GM23338 (cell line): ENCODE results near the gene ZNF12. TPM values are rescaled to one million over a fixed set of nuclear protein-coding genes. Genes with fewer than 3 reads are reported as not detected.
"Not testable (repeated sequence)": the region's sequence is repeated elsewhere in the genome, so short reads cannot be mapped to it uniquely, and the experiment has no call there.

Experiments used
- ATAC-seq: fragments of 200-7000 bp; cut with Tn5 transposase; 3 replicates; pipeline ENCODE4 v1.9.1; 2020
- DNase-seq: peaks from one replicate; pipeline ENCODE4 v3.0.0-alpha.2; 2015; ENCODE audit warnings: low spot score
- H2AFZ ChIP-seq: fragments of 200-600 bp; sonication (generic); 2 replicates; pipeline ENCODE4 v1.8.0; 2016; ENCODE audit warnings: antibody characterized with exemption, mild to moderate bottlenecking, moderate library complexity
- H3F3A ChIP-seq: fragments of 200-600 bp; sonication (generic); replicated peaks from 2 replicates; pipeline ENCODE4 v1.8.0; 2017; ENCODE audit warnings: antibody characterized with exemption, mixed run types, low read depth
- H3K27ac ChIP-seq: fragments of 200-600 bp; sonication (generic); 2 replicates; pipeline ENCODE4 v1.6.1; 2016; ENCODE audit warnings: low read depth
- H3K27me3 ChIP-seq: fragments of 200-600 bp; sonication (generic); 2 replicates; pipeline ENCODE4 v1.8.0; 2016; ENCODE audit warnings: mild to moderate bottlenecking, mixed run types, moderate library complexity; ENCODE audit not compliant: insufficient read depth
- H3K36me3 ChIP-seq: fragments of 200-600 bp; sonication (generic); 2 replicates; pipeline ENCODE4 v1.8.0; 2016; ENCODE audit warnings: mild to moderate bottlenecking; ENCODE audit not compliant: insufficient read depth
- H3K4me1 ChIP-seq: fragments of 200-600 bp; sonication (generic); 2 replicates; pipeline ENCODE4 v1.8.0; 2016; ENCODE audit warnings: mild to moderate bottlenecking, moderate library complexity; ENCODE audit not compliant: insufficient read depth
- H3K4me2 ChIP-seq: fragments of 200-600 bp; sonication (generic); 2 replicates; pipeline ENCODE4 v1.7.1; 2017; ENCODE audit warnings: mixed run types
- H3K4me3 ChIP-seq: fragments of 200-600 bp; sonication (generic); 2 replicates; pipeline ENCODE4 v1.6.1; 2016; ENCODE audit warnings: mixed run types
- H3K79me2 ChIP-seq: fragments of 200-600 bp; sonication (generic); replicated peaks from 2 replicates; pipeline ENCODE4 v1.8.0; 2017; ENCODE audit warnings: mild to moderate bottlenecking; ENCODE audit not compliant: insufficient read depth
- H3K9me2 ChIP-seq: fragments of 200-600 bp; sonication (generic); 2 replicates; pipeline ENCODE4 v1.8.0; 2017; ENCODE audit not compliant: insufficient read depth
- H4K20me1 ChIP-seq: fragments of 200-600 bp; sonication (generic); replicated peaks from 2 replicates; pipeline ENCODE4 v1.8.0; 2017; ENCODE audit warnings: mild to moderate bottlenecking; ENCODE audit not compliant: insufficient read depth
- H3K27ac Mint-ChIP-seq: 2 replicates; pipeline ENCODE4 v1.8.0; 2020; ENCODE audit warnings: inconsistent platforms, mild to moderate bottlenecking, moderate library complexity, mixed read lengths
- H3K27me3 Mint-ChIP-seq: 3 replicates; pipeline ENCODE4 v1.8.0; 2022; ENCODE audit warnings: low read depth, mild to moderate bottlenecking, moderate library complexity, mixed read lengths, inconsistent platforms; ENCODE audit not compliant: insufficient read depth, poor library complexity
- H3K36me3 Mint-ChIP-seq: 3 replicates; pipeline ENCODE4 v1.8.0; 2021; ENCODE audit warnings: low read depth, mild to moderate bottlenecking, inconsistent platforms, moderate library complexity, mixed read lengths
- H3K4me1 Mint-ChIP-seq: 3 replicates; pipeline ENCODE4 v1.8.0; 2020; ENCODE audit warnings: mild to moderate bottlenecking, inconsistent platforms, mixed read lengths
- H3K4me3 Mint-ChIP-seq: 3 replicates; pipeline ENCODE4 v1.8.0; 2021; ENCODE audit warnings: moderate library complexity, mild to moderate bottlenecking, inconsistent platforms, mixed read lengths
- H3K9me3 Mint-ChIP-seq: 3 replicates; pipeline ENCODE4 v1.8.0; 2020; ENCODE audit warnings: moderate library complexity, mild to moderate bottlenecking, inconsistent platforms, mixed read lengths
- polyA plus RNA-seq: library from polyadenylated mRNA; unstranded; fragments of >200 nt; fragmentation: Nextera tagmentation; extraction: Ambion mirVana; gene quantifications from 2 replicates; pipeline ENCODE4 v1.2.1, GENCODE V29; 2016
- total RNA-seq: library from RNA; depleted of rRNA; stranded (reverse); fragments of >200 nt; shearing (Covaris generic); gene quantifications from 2 replicates; pipeline ENCODE4 v1.2.3, GENCODE V29; 2014

The ZNF12 gene
- total and polyA plus RNA-seq, 2 experiments from 2014 or later: 9.6 to 17.8 TPM

DNA sequence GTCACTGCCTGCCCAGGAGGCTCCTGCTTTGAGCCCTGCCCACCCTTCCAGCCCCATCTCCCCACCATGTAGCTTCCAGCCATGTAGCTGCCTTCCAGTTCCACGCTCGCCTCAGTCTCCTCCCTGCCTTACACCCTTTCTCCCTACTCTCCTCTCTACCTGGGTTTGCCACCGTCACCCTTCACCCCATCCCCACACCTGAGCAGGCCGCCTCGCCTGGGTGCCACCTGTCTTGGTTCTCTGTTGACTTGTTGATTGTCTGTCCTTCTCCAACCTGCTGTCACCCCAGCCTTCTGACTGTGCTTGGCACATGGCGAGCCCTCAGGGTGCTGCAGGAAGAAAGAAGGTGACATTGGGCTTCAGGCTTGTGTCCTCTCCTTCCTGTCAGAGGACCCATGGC, 43.4 kb upstream of the ZNF12 start:
- not testable (repeated sequence) for DNase-seq, H3K4me1 Mint-ChIP-seq, H3K27me3 ChIP-seq, H3K27ac ChIP-seq, H3K27ac Mint-ChIP-seq, H3K27me3 Mint-ChIP-seq, H4K20me1 ChIP-seq, H3K9me3 Mint-ChIP-seq, H3K4me3 Mint-ChIP-seq, H3K9me2 ChIP-seq, H3K36me3 ChIP-seq, H3K4me2 ChIP-seq, H3K4me1 ChIP-seq, H3K4me3 ChIP-seq, H3F3A ChIP-seq, ATAC-seq, H2AFZ ChIP-seq, H3K79me2 ChIP-seq, H3K36me3 Mint-ChIP-seq

DNA sequence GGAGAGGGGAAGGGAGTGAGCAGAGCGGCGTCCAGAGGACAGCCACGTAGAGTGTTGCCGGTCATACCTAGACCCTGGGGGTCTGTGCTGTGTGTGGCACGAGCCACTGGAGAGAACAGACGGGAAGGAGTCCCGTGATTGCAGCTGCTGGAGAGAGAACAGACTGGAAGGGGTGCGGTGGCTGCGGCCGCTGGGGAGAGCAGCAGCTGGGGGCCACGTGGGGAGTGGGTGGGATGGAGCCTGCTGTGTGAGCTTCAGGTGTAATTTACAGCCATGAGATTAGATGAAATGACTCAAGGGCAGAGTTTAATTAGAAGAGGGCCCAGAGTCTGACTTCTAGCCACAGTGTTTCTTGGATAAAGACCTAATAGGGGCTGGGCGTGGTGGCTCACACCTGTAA, 42.6 kb upstream of the ZNF12 start:
- H2AFZ ChIP-seq, H3K36me3 ChIP-seq, H3K9me2 ChIP-seq, H3K27me3 Mint-ChIP-seq, H3K4me1 ChIP-seq, H3K27ac Mint-ChIP-seq, H3K27ac ChIP-seq, H3K4me3 Mint-ChIP-seq, H3K4me2 ChIP-seq, H3K4me3 ChIP-seq, H3K27me3 ChIP-seq, DNase-seq, H4K20me1 ChIP-seq, H3F3A ChIP-seq, ATAC-seq, H3K79me2 ChIP-seq, H3K9me3 Mint-ChIP-seq, H3K4me1 Mint-ChIP-seq: not testable (repeated sequence)
- peaks cover 13% of the 10 kb centered on the region for H3K36me3 Mint-ChIP-seq

DNA sequence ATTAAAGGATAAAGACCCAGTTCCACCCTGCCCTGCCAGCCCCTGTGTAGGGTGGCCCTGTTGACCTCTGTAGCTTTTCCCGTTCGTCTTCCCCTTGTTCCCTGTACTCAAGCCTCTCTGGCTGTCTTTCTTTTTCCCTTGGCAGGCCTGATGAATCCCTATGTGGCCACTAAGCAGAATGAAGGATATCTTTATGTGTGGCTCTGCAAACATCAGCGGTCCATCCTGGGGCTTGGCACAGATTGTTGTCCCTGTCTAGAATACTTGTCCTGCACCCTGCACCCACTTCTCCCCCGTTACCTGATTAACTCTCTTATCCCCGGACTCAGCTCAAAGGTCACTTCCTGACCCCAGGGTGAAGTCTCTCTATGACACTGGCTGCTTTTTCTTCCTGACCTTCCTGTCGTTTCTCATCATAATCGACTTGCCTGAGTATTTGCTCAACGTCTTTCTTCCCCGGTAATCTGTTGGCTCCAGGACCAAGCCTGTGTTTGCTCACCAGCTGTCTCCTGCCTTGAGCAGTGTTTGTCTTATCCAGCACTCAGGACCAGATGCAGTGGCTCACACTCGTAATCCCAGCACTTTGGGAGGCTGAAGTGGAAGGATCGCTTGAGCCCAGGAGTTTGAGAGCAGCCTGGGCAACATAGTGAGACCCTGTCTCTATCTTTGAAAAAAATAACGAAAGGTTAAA, 37.8 kb upstream of the ZNF12 start:
- H3K4me3 ChIP-seq, H3K27ac Mint-ChIP-seq, H4K20me1 ChIP-seq, H3K27me3 Mint-ChIP-seq, ATAC-seq, H3K27ac ChIP-seq, H3K27me3 ChIP-seq, H3K4me2 ChIP-seq, DNase-seq, H3K4me1 Mint-ChIP-seq, H3K4me3 Mint-ChIP-seq, H3K9me3 Mint-ChIP-seq, H3F3A ChIP-seq, H3K36me3 ChIP-seq, H2AFZ ChIP-seq, H3K9me2 ChIP-seq, H3K79me2 ChIP-seq, H3K4me1 ChIP-seq: not testable (repeated sequence)
- peaks cover 31% of the 10 kb centered on the region for H3K36me3 Mint-ChIP-seq

DNA sequence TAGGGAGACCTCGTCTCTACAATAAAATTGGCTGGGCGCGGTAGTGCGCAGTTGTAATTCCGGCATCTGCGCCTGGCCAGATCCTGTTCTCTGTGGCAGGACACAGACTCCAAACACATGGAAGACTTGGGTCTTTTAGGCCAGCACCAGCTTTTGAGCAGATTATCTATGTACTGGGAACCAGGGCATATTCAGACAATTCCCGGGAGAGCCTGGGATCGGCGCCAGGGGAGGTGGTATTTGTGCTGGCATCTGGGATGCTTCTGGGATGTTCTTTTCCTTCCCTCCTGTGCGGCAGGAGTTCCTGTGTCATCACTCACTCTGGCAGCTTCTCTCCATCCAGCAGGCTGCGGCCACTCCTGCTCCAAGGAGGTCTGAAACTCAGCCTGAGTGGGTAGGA, 31.7 kb upstream of the ZNF12 start:
- DNase-seq, H3K4me1 ChIP-seq, H3K4me3 ChIP-seq, H3F3A ChIP-seq, H3K4me2 ChIP-seq, H2AFZ ChIP-seq, H3K27ac ChIP-seq, H3K9me3 Mint-ChIP-seq, ATAC-seq, H3K27me3 Mint-ChIP-seq, H3K9me2 ChIP-seq, H4K20me1 ChIP-seq, H3K27ac Mint-ChIP-seq, H3K4me1 Mint-ChIP-seq, H3K79me2 ChIP-seq, H3K4me3 Mint-ChIP-seq, H3K27me3 ChIP-seq: not testable (repeated sequence)
- peaks cover 24% of the 10 kb centered on the region for H3K36me3 ChIP-seq
- H3K36me3 Mint-ChIP-seq: peaks cover 64% of the 10 kb centered on the region
